GM19467 (cell line): ENCODE measurements around the gene SARM1.
"Not testable (repeated sequence)": the region's sequence is repeated elsewhere in the genome, so short reads cannot be mapped to it uniquely, and the experiment has no call there.

Experiments used
- ATAC-seq: cut with Tn5 transposase; IDR thresholded peaks from one replicate; pipeline ENCODE4 v1.9.1; 2021; ENCODE audit warnings: mild to moderate bottlenecking, moderate library complexity; ENCODE audit not compliant: unreplicated experiment

SARM1 gene

DNA sequence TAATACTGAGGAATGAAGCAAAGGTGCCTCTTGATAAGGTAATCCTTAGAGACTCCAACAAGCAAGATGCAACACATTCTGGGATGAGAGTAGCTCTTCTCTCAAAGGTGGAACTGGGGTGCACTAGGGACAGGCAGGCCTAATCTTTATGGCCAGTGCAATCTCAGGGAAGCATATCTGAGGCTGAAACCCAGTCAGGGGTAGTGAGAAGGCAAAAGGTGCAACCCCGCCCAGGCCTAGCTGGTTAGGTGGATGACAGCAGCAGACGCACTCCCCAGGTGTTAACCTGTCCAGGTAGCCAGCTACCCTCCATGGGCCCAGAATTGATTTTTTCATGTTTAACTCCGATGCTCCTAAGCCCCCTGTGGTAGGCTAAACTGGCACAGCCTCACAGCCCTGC is 44.4 kb downstream of the SARM1 start:
- no peak for ATAC-seq

DNA sequence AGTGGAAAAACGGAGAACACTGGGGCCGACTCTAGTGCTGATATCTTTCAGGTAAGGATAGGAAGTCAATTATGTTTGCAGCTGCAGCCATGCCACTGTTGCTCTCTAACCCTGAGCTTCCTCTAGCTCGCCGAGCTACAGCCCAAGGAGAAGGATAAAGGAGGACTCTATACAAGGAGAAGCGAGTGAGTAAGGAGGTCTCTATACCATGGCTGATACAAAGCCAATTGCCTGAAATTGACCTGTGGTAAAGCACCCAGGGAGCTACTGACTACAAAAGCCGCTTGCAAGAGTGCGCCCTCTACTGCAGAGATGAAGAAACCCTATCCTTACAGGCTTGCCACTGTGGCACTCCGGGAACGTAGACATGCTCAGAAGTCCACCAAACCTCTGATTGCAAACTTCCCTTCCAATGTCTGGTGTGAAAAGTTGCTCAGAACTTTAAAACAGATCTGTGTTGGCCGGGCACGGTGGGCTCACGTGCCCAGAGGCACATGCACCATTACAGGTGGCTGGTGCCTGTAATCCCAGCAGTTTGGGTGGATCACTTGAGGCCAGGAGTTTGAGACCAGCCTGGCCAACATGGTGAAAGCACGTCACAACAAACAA is 45.3 kb downstream of the SARM1 start:
- no peak for ATAC-seq

DNA sequence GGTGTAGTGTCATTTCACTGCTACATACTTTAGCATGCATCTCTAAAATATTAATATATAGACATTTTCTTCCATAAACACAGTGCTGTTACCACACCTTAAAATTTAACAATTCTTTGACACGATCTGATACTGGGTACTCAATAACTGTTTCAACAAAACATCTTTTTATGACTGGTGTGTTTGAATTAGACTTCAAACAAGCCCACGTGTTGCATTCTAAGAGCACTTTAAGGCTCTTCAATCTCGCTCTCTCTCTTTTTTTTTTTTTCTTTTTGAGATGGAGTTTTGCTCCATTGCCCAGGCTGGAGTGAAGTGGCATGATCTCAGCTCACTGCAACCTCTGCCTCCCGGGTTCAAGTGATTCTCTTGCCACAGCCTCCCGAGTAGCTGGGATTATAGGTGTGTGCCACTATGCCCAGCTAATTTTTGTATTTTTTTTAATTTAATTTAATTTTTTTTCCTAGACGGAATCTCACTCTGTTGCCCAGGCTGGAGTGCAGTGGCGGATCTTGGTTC is 50.4 kb downstream of the SARM1 start:
- no peak for ATAC-seq

DNA sequence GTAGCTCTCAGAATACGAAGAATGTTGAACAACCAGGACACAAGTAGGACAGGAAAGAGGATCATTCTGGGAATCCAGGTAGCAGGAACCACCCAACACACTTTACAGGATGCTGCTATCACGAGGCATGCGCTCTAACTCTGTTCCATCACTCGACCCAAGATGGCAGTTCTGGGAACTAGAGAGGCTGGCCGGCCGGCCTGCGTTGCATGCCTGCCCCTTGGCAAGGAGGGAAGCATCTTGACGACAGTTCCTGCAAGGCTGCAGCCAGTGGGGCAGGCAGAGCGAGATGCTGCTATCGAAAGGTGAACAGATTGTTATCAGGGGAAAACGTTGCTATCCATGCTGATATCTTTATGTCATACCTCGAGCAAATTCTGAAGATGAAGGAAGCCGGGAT is 53.7 kb downstream of the SARM1 start:
- no peak for ATAC-seq

DNA sequence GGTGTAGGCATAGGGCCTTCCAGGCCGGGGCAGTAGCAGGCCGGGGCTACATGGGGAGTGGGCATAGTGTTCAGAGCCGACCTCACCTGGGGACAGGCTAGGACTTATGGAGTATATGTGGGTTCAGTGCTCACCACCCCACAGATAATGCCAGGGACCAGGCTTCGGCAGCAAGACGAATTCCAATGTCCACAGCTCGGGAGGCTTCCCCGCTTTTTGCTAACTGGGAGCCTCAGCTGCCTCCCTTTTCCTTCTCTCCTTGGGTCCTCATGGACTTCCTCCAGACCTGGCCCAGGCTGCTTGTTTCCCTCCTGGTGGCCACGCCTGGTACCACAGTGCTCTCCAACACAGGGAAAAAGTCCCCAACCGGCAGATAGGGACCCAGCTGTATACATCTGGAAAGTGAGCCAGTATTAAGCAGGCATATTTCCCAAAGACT is 54.6 kb downstream of the SARM1 start:
- ATAC-seq: no peak

DNA sequence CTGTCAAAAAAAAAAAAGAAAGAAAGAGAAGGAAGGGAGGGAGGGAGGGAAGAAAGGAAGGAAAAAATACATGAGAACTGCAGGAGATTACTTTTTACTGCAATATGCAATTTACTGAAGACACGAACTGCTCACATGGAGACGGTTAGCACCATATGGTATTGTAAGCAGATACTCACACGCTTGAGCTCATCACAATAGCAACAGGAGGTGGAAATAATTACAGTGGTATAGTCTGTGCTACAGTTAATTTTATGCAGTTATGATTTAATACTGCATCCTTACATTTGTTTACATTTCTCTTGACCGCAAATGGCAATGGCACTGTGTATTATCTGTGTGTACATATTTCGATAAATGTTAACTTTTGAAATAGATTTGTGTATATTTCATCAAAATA is 55.9 kb downstream of the SARM1 start:
- ATAC-seq: no peak

DNA sequence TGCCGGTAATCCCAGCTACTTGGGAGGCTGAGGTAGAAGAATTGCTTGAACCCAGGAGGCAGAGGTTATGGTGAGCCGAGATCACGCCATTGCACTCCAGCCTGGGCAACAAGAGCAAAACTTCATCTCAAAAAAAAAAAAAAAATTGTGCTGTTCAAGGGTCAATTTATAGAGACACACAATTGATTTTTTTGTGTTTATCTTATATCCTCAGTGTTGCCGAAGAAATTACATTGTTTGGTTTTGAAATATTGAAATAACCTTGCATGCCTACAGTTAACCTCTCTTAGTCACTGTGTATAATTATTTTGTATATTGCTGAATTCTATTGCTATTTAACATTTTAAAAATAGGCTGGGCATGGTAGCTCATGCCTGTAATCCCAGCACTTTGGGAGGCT is 56.5 kb downstream of the SARM1 start:
- not testable (repeated sequence) for ATAC-seq

DNA sequence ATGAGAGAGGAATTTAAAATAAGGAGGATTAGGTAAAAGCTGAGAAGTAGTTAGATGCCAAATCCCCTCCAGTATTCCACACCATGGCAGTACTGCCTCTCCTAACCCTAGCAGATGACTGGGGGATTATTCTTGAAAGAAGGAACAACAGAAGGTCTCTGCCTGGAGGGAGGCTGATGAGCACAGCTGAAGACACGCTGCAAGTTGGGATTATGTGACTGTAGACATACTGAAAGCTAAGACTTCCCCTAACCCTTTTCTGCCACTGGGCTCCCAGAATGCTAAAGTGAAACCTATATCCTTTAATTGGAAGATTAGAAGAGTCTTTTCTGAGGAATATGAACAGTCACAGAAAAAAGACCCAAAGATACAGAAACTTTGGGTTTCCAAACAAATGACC is 62.2 kb downstream of the SARM1 start:
- no peak for ATAC-seq

DNA sequence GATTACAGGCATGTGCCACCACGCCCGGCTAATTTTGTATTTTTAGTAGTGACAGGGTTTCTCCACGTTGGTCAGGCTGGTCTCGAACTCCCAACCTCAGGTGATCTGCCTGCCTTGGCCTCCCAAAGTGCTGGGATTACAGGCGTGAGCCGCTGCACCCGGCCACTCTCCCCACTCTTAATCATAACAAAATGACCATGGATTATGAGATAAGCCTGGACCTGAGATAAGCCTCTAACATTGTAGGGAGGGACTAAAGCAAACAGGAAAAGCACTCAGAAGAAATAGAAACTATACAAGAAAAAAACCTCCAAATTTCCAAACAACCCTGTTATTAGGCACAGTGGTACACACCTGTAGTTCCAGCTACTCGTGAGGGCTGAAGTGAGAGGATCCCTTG is 62.8 kb downstream of the SARM1 start:
- not testable (repeated sequence) for ATAC-seq

DNA sequence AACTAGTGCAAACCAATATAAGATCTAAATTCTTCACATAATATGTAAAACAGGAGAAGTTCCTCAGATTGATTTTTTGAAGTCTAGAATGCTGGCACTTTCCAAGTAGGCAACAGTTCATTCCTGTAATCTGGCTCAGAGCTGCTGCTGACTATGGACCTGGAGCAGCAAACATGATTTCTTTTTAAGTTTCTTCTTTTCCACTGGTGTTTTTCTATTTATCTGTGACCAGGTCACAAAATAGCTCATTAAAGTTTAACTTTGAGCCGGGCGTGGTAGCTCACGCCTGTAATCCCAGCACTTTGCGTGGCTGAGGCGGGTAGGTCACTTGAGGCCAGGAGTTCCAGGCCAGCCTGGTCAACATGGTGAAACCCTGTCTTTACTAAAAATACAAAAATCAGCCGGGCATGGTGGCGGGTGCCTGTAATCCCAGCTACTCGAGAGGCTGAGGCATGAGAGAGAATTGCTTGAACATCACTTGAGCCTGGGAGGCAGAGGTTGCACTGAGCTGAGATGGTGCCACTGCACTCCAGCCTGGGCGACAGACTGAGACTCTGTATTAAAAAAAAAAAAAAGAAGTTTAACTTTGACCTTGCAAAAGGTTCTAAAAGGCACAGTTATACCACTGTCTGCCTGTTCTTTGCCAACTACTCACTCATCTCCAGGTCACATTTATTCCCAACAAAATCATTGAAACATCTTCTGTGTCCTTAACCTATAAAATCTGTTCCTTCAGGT is 72.6 kb downstream of the SARM1 start:
- no peak for ATAC-seq

DNA sequence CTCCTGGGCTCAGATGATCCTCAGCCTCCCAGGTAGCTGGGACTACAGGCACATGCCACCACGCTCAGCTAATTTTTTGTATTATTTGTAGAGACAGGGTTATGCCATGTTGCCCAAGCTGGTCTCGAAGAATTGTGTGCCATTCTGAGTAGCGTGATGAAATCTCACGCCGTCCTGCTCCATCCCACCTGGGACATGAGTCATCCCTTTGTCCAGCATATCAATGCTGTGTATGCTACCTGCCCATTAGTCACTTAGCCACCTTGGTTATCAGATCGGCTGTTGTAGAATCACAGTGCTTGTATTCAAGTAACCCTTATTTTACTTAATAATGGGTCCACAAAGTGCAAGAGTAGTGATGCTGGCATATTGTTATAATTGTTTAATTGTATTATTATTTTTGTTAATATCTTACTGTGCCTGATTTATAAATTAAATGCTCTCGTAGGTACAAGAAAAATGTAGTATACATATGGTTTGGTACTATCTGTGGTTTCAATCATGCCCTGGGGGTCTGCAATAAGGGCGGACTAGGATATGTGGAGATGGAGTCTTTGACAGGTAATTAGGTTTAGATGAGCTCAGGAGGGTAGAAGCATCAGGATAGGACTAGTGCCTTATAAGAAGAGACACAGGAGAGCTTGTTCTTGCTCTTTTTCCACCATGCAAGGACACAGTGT is 75.4 kb downstream of the SARM1 start:
- no peak for ATAC-seq

DNA sequence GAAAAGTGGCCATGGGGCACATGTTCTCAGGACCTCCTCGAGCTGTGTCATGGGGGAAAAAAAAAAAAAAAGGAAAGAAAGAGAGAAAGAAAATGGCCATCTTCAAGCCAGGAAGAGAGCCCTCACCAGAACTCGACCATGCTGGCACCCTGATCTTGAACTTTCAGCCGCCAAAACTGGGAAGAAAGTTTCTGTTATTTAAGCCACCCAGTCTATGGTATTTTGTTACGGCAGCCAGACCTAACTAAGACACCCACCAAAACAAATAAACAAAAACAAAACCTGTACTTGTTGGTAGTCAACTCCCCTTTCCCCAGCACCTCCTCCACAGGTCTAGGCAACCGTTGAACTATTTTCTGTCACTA is 75.9 kb downstream of the SARM1 start:
- no peak for ATAC-seq

DNA sequence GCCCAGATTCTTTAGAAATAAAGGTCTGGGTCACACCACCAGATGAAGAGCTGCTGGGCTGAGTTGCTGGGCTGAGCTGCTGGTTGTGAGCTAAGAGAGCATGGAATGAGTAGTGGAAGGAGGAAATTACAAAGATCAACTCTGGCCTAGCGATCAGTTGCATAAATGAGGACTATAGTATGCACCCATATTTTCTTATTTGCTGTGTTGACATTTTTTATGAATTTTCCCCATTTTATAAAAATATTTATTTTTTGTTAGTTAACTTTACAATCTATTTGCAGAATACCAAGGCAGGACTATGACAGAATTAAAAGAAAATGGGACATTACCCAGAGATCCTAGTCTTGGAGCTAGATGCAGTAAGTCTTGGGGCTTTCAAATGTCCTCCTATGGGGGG is 78.4 kb downstream of the SARM1 start:
- ATAC-seq: no peak
